ENCODE data around the gene ASPG. TPM values are rescaled to one million over a fixed set of nuclear protein-coding genes. Genes with fewer than 3 reads are reported as not detected.

Gene ASPG
- total and polyA plus RNA-seq, 2 donors (not counting 1 experiment from before 2014, with no cell fraction given) = not detected

DNA sequence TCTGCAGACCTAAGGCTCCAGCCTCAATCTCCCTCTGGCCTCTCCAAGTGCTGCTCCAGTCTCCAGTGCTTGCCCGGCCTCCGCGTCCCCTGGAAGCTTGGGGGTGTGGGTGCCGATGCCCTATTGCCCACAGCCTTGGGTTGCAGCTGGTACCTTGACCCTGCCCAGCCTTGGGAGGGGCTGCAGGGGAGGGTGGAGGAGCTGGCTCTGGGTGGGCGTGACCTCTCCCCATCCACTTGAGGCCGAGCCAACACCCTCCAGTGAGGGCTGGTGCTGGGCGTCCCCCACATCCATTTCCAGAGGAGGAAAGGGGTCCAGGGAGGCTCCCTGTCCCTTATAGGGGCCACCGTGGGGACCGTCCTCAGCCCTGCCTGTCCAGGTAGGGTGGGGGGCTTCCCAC lies 77.0 kb downstream of the ASPG start:
- H3K79me2 ChIP-seq (ENCODE audit: control insufficient read depth, insufficient read depth, low read length) = no peaks in the 10 kb centered on the region
- no peaks in the 10 kb centered on the region for H3K9me3 ChIP-seq (ENCODE audit: control insufficient read depth, insufficient read depth, low read depth, low read length)

DNA sequence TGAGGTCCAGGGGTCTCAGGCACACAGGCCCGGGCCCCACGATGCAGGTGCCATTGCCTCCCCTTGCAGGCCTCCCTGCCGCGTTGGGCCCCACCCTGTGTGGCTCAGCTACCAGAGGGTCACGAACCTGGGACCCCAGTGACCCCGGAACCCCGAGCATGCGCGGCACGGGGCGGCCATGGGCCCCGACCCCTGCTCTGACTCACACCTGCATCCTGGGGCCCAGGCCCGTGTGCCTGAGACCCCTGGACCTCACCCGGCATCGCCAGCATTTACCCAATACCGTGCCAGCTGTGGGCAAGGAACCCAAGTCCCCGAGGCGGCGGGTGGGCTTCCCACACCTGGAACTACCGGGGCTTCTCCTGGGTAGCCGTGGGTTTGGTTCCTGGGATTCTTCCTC lies 78.0 kb downstream of the ASPG start:
- no peaks in the 10 kb centered on the region for H3K27me3 ChIP-seq (ENCODE audit: control insufficient read depth, insufficient read depth, low read length)
- H3K36me3 ChIP-seq (ENCODE audit: control insufficient read depth, insufficient read depth, low read length) = no peaks in the 10 kb centered on the region
- H2AFZ ChIP-seq (ENCODE audit: low read length) = no peak overlapping the region
- no peaks in the 10 kb centered on the region for H4K20me1 ChIP-seq (ENCODE audit: control insufficient read depth, extremely low read depth, insufficient read depth, low read length)
- H3K9ac ChIP-seq (ENCODE audit: insufficient read depth, low read length) = no peak overlapping the region
- TF ChIP-seq EZH2 (IDR thresholded peaks at IDR 0.05; ENCODE audit: low read length, missing control alignments) = no peak
- TF ChIP-seq, protein P1, sequence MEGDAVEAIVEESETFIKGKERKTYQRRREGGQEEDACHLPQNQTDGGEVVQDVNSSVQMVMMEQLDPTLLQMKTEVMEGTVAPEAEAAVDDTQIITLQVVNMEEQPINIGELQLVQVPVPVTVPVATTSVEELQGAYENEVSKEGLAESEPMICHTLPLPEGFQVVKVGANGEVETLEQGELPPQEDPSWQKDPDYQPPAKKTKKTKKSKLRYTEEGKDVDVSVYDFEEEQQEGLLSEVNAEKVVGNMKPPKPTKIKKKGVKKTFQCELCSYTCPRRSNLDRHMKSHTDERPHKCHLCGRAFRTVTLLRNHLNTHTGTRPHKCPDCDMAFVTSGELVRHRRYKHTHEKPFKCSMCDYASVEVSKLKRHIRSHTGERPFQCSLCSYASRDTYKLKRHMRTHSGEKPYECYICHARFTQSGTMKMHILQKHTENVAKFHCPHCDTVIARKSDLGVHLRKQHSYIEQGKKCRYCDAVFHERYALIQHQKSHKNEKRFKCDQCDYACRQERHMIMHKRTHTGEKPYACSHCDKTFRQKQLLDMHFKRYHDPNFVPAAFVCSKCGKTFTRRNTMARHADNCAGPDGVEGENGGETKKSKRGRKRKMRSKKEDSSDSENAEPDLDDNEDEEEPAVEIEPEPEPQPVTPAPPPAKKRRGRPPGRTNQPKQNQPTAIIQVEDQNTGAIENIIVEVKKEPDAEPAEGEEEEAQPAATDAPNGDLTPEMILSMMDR (conservative IDR thresholded peaks at IDR 0.05 in 1 of 2, IDR thresholded peaks at IDR 0.05 in 1 of 2; ENCODE audit: low read depth in 1 of 2, low read length in 2 of 2) = no peak
- H3K4me3 ChIP-seq (replicated peaks in 1 of 4; ENCODE audit: control extremely low read depth in 1 of 4, insufficient read depth in 1 of 4, low read depth in 3 of 4, low read length in 4 of 4) = no peak overlapping the region
- no peaks in the 10 kb centered on the region for H3K79me2 ChIP-seq (ENCODE audit: control insufficient read depth, insufficient read depth, low read length)
- no peaks in the 10 kb centered on the region for H3K4me1 ChIP-seq (ENCODE audit: control insufficient read depth, extremely low read depth, insufficient read depth, low read length)
- no peak overlapping the region for H3K27ac ChIP-seq (ENCODE audit: insufficient read depth, low read length)
- H3K9me3 ChIP-seq (ENCODE audit: control insufficient read depth, insufficient read depth, low read depth, low read length) = no peaks in the 10 kb centered on the region
- no peak for DNase-seq (ENCODE audit: low read depth in 2 of 2)
- H3K4me2 ChIP-seq (ENCODE audit: extremely low read depth, insufficient read depth, low read length) = no peak overlapping the region

More for the DNA sequence above, 77.0 kb downstream of the ASPG start:
- H3K9ac ChIP-seq (ENCODE audit: insufficient read depth, low read length) = no peak overlapping the region
- TF ChIP-seq, protein P1 (conservative IDR thresholded peaks at IDR 0.05 in 1 of 2, IDR thresholded peaks at IDR 0.05 in 1 of 2; ENCODE audit: low read depth in 1 of 2, low read length in 2 of 2) = no peak
- TF ChIP-seq EZH2 (IDR thresholded peaks at IDR 0.05; ENCODE audit: low read length, missing control alignments) = no peak
- no peak for DNase-seq (ENCODE audit: low read depth in 2 of 2)
- H2AFZ ChIP-seq (ENCODE audit: low read length) = no peak overlapping the region
- no peaks in the 10 kb centered on the region for H4K20me1 ChIP-seq (ENCODE audit: control insufficient read depth, extremely low read depth, insufficient read depth, low read length)
- no peak overlapping the region for H3K4me3 ChIP-seq (replicated peaks in 1 of 4; ENCODE audit: control extremely low read depth in 1 of 4, insufficient read depth in 1 of 4, low read depth in 3 of 4, low read length in 4 of 4)
- no peaks in the 10 kb centered on the region for H3K36me3 ChIP-seq (ENCODE audit: control insufficient read depth, insufficient read depth, low read length)
- no peak overlapping the region for H3K27ac ChIP-seq (ENCODE audit: insufficient read depth, low read length)
- H3K4me1 ChIP-seq (ENCODE audit: control insufficient read depth, extremely low read depth, insufficient read depth, low read length) = no peaks in the 10 kb centered on the region
- no peak overlapping the region for H3K4me2 ChIP-seq (ENCODE audit: extremely low read depth, insufficient read depth, low read length)
- no peaks in the 10 kb centered on the region for H3K27me3 ChIP-seq (ENCODE audit: control insufficient read depth, insufficient read depth, low read length)

DNA sequence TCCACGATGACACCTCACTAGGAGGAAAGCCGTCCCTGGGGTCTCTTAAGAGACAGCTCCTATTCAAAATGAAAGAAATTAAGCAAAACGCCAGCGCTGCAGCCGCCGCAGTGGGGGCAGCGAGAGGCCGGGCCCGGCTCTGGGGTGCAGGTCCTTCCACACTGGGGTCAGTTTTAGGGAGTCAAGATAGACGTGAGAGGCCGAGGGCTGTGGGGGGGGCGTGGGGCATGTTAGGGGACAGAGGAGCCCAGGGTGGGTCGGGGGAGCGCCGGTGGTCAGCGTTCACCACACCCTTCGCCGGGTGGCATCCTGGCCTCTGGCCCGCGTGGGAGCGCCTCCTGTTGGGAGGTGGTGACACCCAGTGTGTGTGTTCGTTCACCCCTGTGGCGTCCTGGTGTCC lies 78.5 kb downstream of the ASPG start:
- no peaks in the 10 kb centered on the region for H3K79me2 ChIP-seq (ENCODE audit: control insufficient read depth, insufficient read depth, low read length)
- no peaks in the 10 kb centered on the region for H3K27me3 ChIP-seq (ENCODE audit: control insufficient read depth, insufficient read depth, low read length)
- H3K9ac ChIP-seq (ENCODE audit: insufficient read depth, low read length) = no peak overlapping the region
- no peak overlapping the region for H2AFZ ChIP-seq (ENCODE audit: low read length)
- H3K4me3 ChIP-seq (replicated peaks in 1 of 4; ENCODE audit: control extremely low read depth in 1 of 4, insufficient read depth in 1 of 4, low read depth in 3 of 4, low read length in 4 of 4) = no peak overlapping the region
- DNase-seq (ENCODE audit: low read depth in 2 of 2) = no peak
- TF ChIP-seq EZH2 (IDR thresholded peaks at IDR 0.05; ENCODE audit: low read length, missing control alignments) = no peak
- TF ChIP-seq, protein P1 (conservative IDR thresholded peaks at IDR 0.05 in 1 of 2, IDR thresholded peaks at IDR 0.05 in 1 of 2; ENCODE audit: low read depth in 1 of 2, low read length in 2 of 2) = no peak
- no peaks in the 10 kb centered on the region for H4K20me1 ChIP-seq (ENCODE audit: control insufficient read depth, extremely low read depth, insufficient read depth, low read length)
- no peaks in the 10 kb centered on the region for H3K9me3 ChIP-seq (ENCODE audit: control insufficient read depth, insufficient read depth, low read depth, low read length)
- H3K4me1 ChIP-seq (ENCODE audit: control insufficient read depth, extremely low read depth, insufficient read depth, low read length) = no peaks in the 10 kb centered on the region
- H3K4me2 ChIP-seq (ENCODE audit: extremely low read depth, insufficient read depth, low read length) = no peak overlapping the region
- H3K27ac ChIP-seq (ENCODE audit: insufficient read depth, low read length) = no peak overlapping the region
- H3K36me3 ChIP-seq (ENCODE audit: control insufficient read depth, insufficient read depth, low read length) = no peaks in the 10 kb centered on the region
